Endothelial cell of umbilical vein (primary cell): Measurements from ENCODE around the gene TCF7L2. TPM values are rescaled to one million over a fixed set of nuclear protein-coding genes. Genes with fewer than 3 reads are reported as not detected.

Experiments
- BruUV-seq: library from RNA; stranded (reverse); fragments of 400-500 nt; replicated peaks from 2 replicates; lab custom pipeline; 2021; lab: Mats Ljungman, UMichigan
- CTCF ChIA-PET: fragments of 300-600, 350-600 bp; sonication (Branson Sonifier 250); formaldehyde crosslinking; loops from one replicate; lab custom pipeline; 2021; ENCODE audit warnings: antibody characterized with exemption, inconsistent platforms; lab: Charles Lee
- POLR2A ChIA-PET: fragments of 300-600, 350-600 bp; sonication (Branson Sonifier 250); formaldehyde crosslinking; loops from one replicate; lab custom pipeline; 2021; ENCODE audit warnings: antibody characterized with exemption, inconsistent platforms; lab: Charles Lee
- DNase-seq: peaks from one replicate; pipeline ENCODE4 v3.0.0-alpha.2; 2011; ENCODE audit warnings: low read depth, low spot score
- FAIRE-seq: peaks from 2 replicates; lab custom pipeline; 2011; peaks lifted over from hg19 to GRCh38; lab: Jason Lieb, UNC
- H2AFZ ChIP-seq: 2 replicates; pipeline ENCODE4 v1.6.0; 2012; ENCODE audit warnings: low read depth, low read length, control low read depth, inconsistent platforms
- H3K27ac ChIP-seq: 2 replicates; pipeline ENCODE4 v1.5.1; 2011; ENCODE audit warnings: low read depth, mild to moderate bottlenecking, control low read depth, low read length, moderate library complexity; ENCODE audit not compliant: insufficient read depth
- H3K27me3 ChIP-seq, 2 experiments: 2 replicates each; pipeline versions ENCODE4 v1.6.0 to v1.6.1; 2011; ENCODE audit warnings: low read length in 2 of 2, mixed read lengths in 1 of 2; ENCODE audit not compliant: control insufficient read depth in 2 of 2, insufficient read depth in 2 of 2
- H3K36me3 ChIP-seq, 2 experiments: 2 replicates in 1 of 2; 3 replicates in 1 of 2; pipeline ENCODE4 v1.5.1; 2011; ENCODE audit warnings: low read length in 2 of 2, mild to moderate bottlenecking in 1 of 2, moderate library complexity in 1 of 2; ENCODE audit not compliant: control insufficient read depth in 2 of 2, insufficient read depth in 2 of 2; ENCODE audit errors: extremely low read depth in 1 of 2
- H3K4me1 ChIP-seq: 3 replicates; pipeline ENCODE4 v1.5.1; 2011; ENCODE audit warnings: mild to moderate bottlenecking, low read length; ENCODE audit not compliant: control insufficient read depth, insufficient read depth; ENCODE audit errors: extremely low read depth
- H3K4me2 ChIP-seq: 2 replicates; pipeline ENCODE4 v1.6.1; 2011; ENCODE audit warnings: low read length, control low read depth, mixed read lengths; ENCODE audit not compliant: insufficient read depth
- H3K4me3 ChIP-seq, 3 experiments: fragments of 200-600 bp in 1 of 3; sonication (generic), shearing (Covaris generic) in 1 of 3; replicated peaks in 1 of 3; 2 replicates each; pipeline ENCODE4 v1.5.1; 2011 to 2016; ENCODE audit warnings: control low read depth in 3 of 3, low read length in 3 of 3, mild to moderate bottlenecking in 2 of 3, inconsistent platforms in 1 of 3, low read depth in 1 of 3, moderate library complexity in 1 of 3; ENCODE audit not compliant: insufficient read depth in 1 of 3
- H3K79me2 ChIP-seq: 2 replicates; pipeline ENCODE4 v1.6.0; 2012; ENCODE audit warnings: low read length, inconsistent platforms; ENCODE audit not compliant: control insufficient read depth, insufficient read depth
- H3K9ac ChIP-seq: replicated peaks from 2 replicates; pipeline ENCODE3; 2011; ENCODE audit warnings: low read length, control low read depth; ENCODE audit not compliant: insufficient read depth; ENCODE audit errors: extremely low read depth
- H3K9me1 ChIP-seq: replicated peaks from 3 replicates; pipeline ENCODE4 v1.6.0; 2011; ENCODE audit warnings: mild to moderate bottlenecking, low read length; ENCODE audit not compliant: control insufficient read depth, insufficient read depth; ENCODE audit errors: extremely low read depth
- H3K9me3 ChIP-seq: replicated peaks from 2 replicates; pipeline ENCODE4 v1.5.1; 2012; ENCODE audit warnings: low read length, inconsistent platforms; ENCODE audit not compliant: control insufficient read depth, insufficient read depth
- H4K20me1 ChIP-seq: replicated peaks from 2 replicates; pipeline ENCODE3; 2011; ENCODE audit warnings: mild to moderate bottlenecking, low read length; ENCODE audit not compliant: control insufficient read depth, insufficient read depth; ENCODE audit errors: extremely low read depth
- CTCF ChIP-seq, 2 donors: IDR thresholded peaks; 1 replicate in 1 of 2; 2 replicates in 1 of 2; pipeline ENCODE4 v1.5.1; 2011; ENCODE audit warnings: low read length in 2 of 2, mild to moderate bottlenecking in 2 of 2, moderate library complexity in 2 of 2, control low read depth in 1 of 2, inconsistent platforms in 1 of 2, low read depth in 1 of 2; ENCODE audit not compliant: insufficient read depth in 1 of 2; ENCODE audit errors: extremely low read depth in 1 of 2
- EZH2 ChIP-seq: IDR thresholded peaks from 2 replicates; pipeline ENCODE4 v1.6.1; 2012; ENCODE audit warnings: borderline replicate concordance, low read depth, mild to moderate bottlenecking, moderate library complexity, low read length, inconsistent platforms; ENCODE audit not compliant: severe bottlenecking
- FOS ChIP-seq: IDR thresholded peaks from 2 replicates; pipeline ENCODE4 v1.6.1; 2011; ENCODE audit warnings: mild to moderate bottlenecking, low read length, moderate library complexity, borderline replicate concordance; ENCODE audit not compliant: insufficient read depth
- GATA2 ChIP-seq: IDR thresholded peaks from 2 replicates; pipeline ENCODE4 v1.7.0; 2011; ENCODE audit warnings: low read depth, mild to moderate bottlenecking, moderate library complexity, mixed read lengths, low read length; ENCODE audit not compliant: insufficient read length, insufficient read depth
- JUN ChIP-seq: IDR thresholded peaks from 2 replicates; pipeline ENCODE4 v1.6.1; 2011; ENCODE audit warnings: borderline replicate concordance, low read depth; ENCODE audit not compliant: insufficient read length, insufficient read depth
- MAX ChIP-seq: IDR thresholded peaks from 2 replicates; pipeline ENCODE4 v1.6.1; 2011; ENCODE audit not compliant: insufficient read depth, insufficient read length
- MYC ChIP-seq: IDR thresholded peaks from one replicate; pipeline ENCODE4 v1.6.1; 2011; ENCODE audit warnings: mild to moderate bottlenecking, low read depth, low read length
- POLR2A ChIP-seq: IDR thresholded peaks from 2 replicates; pipeline ENCODE4 v1.6.1; 2012; ENCODE audit warnings: low read depth, mild to moderate bottlenecking, control low read depth, low read length
- POLR2AphosphoS5 ChIP-seq: IDR thresholded peaks from 2 replicates; pipeline ENCODE4 v1.6.1; 2012; ENCODE audit warnings: low read depth, mild to moderate bottlenecking, control low read depth, low read length, moderate library complexity; ENCODE audit not compliant: insufficient read depth
- dilution Hi-C: fragments of 300-500 bp; cut with MboI; formaldehyde crosslinking; loops from one replicate; pipeline ENCODE4 v1.15.0; 2019; ENCODE audit warnings: low sequenced_read_pairs; ENCODE audit not compliant: extremely low pct_ligation_motif_present
- intact Hi-C: fragments of 100-400 bp; cut with micrococcal nuclease; formaldehyde crosslinking; loops from one replicate; pipeline ENCODE4 v1.10.0; 2022
- polyA plus RNA-seq, 4 experiments: library from polyadenylated mRNA; depleted of rRNA in 3 of 4; stranded (reverse) in 3 of 4; unstranded in 1 of 4; fragments of >200 nt; gene quantifications; 2 replicates each; pipeline versions ENCODE4 v1.2.1 to v1.2.3, GENCODE V29; 2011 to 2012; ENCODE audit warnings: missing spikeins in 1 of 4
- total RNA-seq: library from RNA; stranded (reverse); gene quantifications from 2 replicates; pipeline ENCODE4 v1.2.3, GENCODE V29; 2021

Gene TCF7L2
- total and polyA plus RNA-seq, 2 donors (not counting 3 experiments of a cell fraction or from before 2014, with no cell fraction given): 9.9 to 21.8 TPM

GRCh38 chr10:112980937-112981336 is 30.9 kb downstream of the TCF7L2 start:
- Histone ChIP-seq H2AFZ (no peak overlapping the region), H3K27ac (no peak overlapping the region), H3K36me3 (no peaks in the 10 kb centered on the region), H3K27me3 (no peaks in the 10 kb centered on the region), H4K20me1 (peaks cover 2% of the 10 kb centered on the region), H3K9ac (no peak overlapping the region), H3K9me1 (no peaks in the 10 kb centered on the region), H3K4me2 (no peak overlapping the region), H3K9me3 (no peaks in the 10 kb centered on the region), H3K79me2 (peaks cover 8% of the 10 kb centered on the region), H3K4me3 (no peak overlapping the region), H3K4me1 (no peaks in the 10 kb centered on the region)
- intact Hi-C loops (no loop called here), dilution Hi-C loops (no loop called here)
- no TSS peak for BruUV-seq
- TF ChIP-seq JUN: no peak
- TF ChIP-seq GATA2: no peak
- TF ChIP-seq FOS: no peak
- no peak for TF ChIP-seq MYC
- TF ChIP-seq EZH2: no peak
- no peak for TF ChIP-seq MAX
- no peak for TF ChIP-seq POLR2AphosphoS5
- no peak for TF ChIP-seq CTCF (IDR thresholded peaks at IDR 0.05; ENCODE audit: extremely low read depth in 1 of 2, insufficient read depth in 1 of 2, low read depth in 1 of 2, low read length in 2 of 2)
- no peak for TF ChIP-seq POLR2A
- no peak for DNase-seq
- ChIA-PET CTCF (no interaction called here), POLR2A (no interaction called here)
- no peak for FAIRE-seq
